Measurements from ENCODE around the gene TMEM253. TPM values are rescaled to one million over a fixed set of nuclear protein-coding genes. Genes with fewer than 3 reads are reported as not detected.

The TMEM253 gene
- total RNA-seq, 1 experiment from 2014 or later: not detected

- H3K27ac ChIP-seq (ENCODE audit: low read length): no peak overlapping the region
- H3K79me2 ChIP-seq (ENCODE audit: low read length): no peaks in the 10 kb centered on the region
- ChIA-PET CTCF (interaction anchor here (2.2 kb wide), 1 partner anchor 10 kb away, joined by 7 read pairs; no protein-coding TSS in a partner anchor), POLR2A (ENCODE audit: unreplicated experiment) (no interaction called here)
- no peak for DNase-seq
- peak overlapping the region; percentile 97 for H3K9ac ChIP-seq (ENCODE audit: low read length)
- no peaks in the 10 kb centered on the region for H3K27me3 ChIP-seq (ENCODE audit: low read length)
- TF ChIP-seq EZH2 (IDR thresholded peaks at IDR 0.05; ENCODE audit: low read length, unreplicated experiment) (no peak), CTCF (conservative IDR thresholded peaks at IDR 0.05; ENCODE audit: low read depth, low read length) (no peak), EZH2phosphoT487 (IDR thresholded peaks at IDR 0.05; ENCODE audit: borderline replicate concordance, low read length) (no peak)
- H3F3A ChIP-seq (ENCODE audit: low read length, unreplicated experiment): no peaks in the 10 kb centered on the region
- BruUV-seq (replicated peaks): TSS peak; percentile 51
- peak overlapping the region; percentile 92 for H2AFZ ChIP-seq (ENCODE audit: low read length)
- H3K4me1 ChIP-seq (ENCODE audit: insufficient read depth, low read length): peaks cover 50% of the 10 kb centered on the region
- intact Hi-C loops (cut with micrococcal nuclease): no loop called here
- H3K4me2 ChIP-seq (ENCODE audit: low read length): peak overlapping the region; percentile 85
- no peaks in the 10 kb centered on the region for H3K36me3 ChIP-seq (ENCODE audit: low read depth, low read length)
- H3K9me3 ChIP-seq (ENCODE audit: low read length): no peaks in the 10 kb centered on the region
- ATAC-seq: no peak
- H3K9me2 ChIP-seq (replicated peaks; ENCODE audit: low read length): no peaks in the 10 kb centered on the region
- H3K4me3 ChIP-seq (ENCODE audit: low read length): peak overlapping the region; percentile 69
- H4K20me1 ChIP-seq (ENCODE audit: low read length): no peaks in the 10 kb centered on the region
Observed at GRCh38 chr14:21102521-21103410, 1.9 kb downstream of the TMEM253 start.

- no peaks in the 10 kb centered on the region for H3K9me3 ChIP-seq (ENCODE audit: low read length)
- H3K9me2 ChIP-seq (replicated peaks; ENCODE audit: low read length): no peaks in the 10 kb centered on the region
- H3K79me2 ChIP-seq (ENCODE audit: low read length): no peaks in the 10 kb centered on the region
- no peaks in the 10 kb centered on the region for H3K27me3 ChIP-seq (ENCODE audit: low read length)
- CTCF ChIA-PET: interaction anchor here (2.2 kb wide), 2 partner anchors 11 to 35 kb away, joined by 7 to 34 read pairs; no protein-coding TSS in a partner anchor
- H3K4me1 ChIP-seq (ENCODE audit: insufficient read depth, low read length): peaks cover 50% of the 10 kb centered on the region
- intact Hi-C loops (cut with micrococcal nuclease): no loop called here
- BruUV-seq (replicated peaks): no TSS peak
- no peaks in the 10 kb centered on the region for H3F3A ChIP-seq (ENCODE audit: low read length, unreplicated experiment)
- H3K4me2 ChIP-seq (ENCODE audit: low read length): peak overlapping the region; percentile 85
- H3K4me3 ChIP-seq (ENCODE audit: low read length): peak overlapping the region; percentile 69
- DNase-seq (no peak), ATAC-seq (no peak)
- H3K36me3 ChIP-seq (ENCODE audit: low read depth, low read length): no peaks in the 10 kb centered on the region
- H3K27ac ChIP-seq (ENCODE audit: low read length): peak overlapping the region; percentile 80
- peak overlapping the region; percentile 97 for H3K9ac ChIP-seq (ENCODE audit: low read length)
- peak overlapping the region; percentile 92 for H2AFZ ChIP-seq (ENCODE audit: low read length)
- no peak for TF ChIP-seq EZH2 (IDR thresholded peaks at IDR 0.05; ENCODE audit: low read length, unreplicated experiment)
- TF ChIP-seq EZH2phosphoT487 (IDR thresholded peaks at IDR 0.05; ENCODE audit: borderline replicate concordance, low read length): no peak
- TF ChIP-seq CTCF (conservative IDR thresholded peaks at IDR 0.05; ENCODE audit: low read depth, low read length): no peak
- POLR2A ChIA-PET (ENCODE audit: unreplicated experiment): no interaction called here
- no peaks in the 10 kb centered on the region for H4K20me1 ChIP-seq (ENCODE audit: low read length)
Observed at GRCh38 chr14:21103411-21103709, 2.5 kb downstream of the TMEM253 start.

Data from PC-3 (cell line).